Lower leg skin (tissue), 3 donors: Measurements from ENCODE around the gene PAIP2.

Source experiments
- POLR2A ChIP-seq, 2 donors: fragments of 450-650 bp; IDR thresholded peaks; one replicate each; pipeline ENCODE4 v1.6.1; 2016 to 2017; ENCODE audit warnings: antibody characterized with exemption in 2 of 2, mild to moderate bottlenecking in 1 of 2, moderate library complexity in 1 of 2
- TF ChIP-seq, protein P1 (sequence below), 3 donors: fragments of 450-650 bp; IDR thresholded peaks; one replicate each; pipeline ENCODE4 v1.5.1; 2016; ENCODE audit warnings: antibody characterized with exemption in 3 of 3, mild to moderate bottlenecking in 3 of 3, moderate library complexity in 2 of 3

DNA sequence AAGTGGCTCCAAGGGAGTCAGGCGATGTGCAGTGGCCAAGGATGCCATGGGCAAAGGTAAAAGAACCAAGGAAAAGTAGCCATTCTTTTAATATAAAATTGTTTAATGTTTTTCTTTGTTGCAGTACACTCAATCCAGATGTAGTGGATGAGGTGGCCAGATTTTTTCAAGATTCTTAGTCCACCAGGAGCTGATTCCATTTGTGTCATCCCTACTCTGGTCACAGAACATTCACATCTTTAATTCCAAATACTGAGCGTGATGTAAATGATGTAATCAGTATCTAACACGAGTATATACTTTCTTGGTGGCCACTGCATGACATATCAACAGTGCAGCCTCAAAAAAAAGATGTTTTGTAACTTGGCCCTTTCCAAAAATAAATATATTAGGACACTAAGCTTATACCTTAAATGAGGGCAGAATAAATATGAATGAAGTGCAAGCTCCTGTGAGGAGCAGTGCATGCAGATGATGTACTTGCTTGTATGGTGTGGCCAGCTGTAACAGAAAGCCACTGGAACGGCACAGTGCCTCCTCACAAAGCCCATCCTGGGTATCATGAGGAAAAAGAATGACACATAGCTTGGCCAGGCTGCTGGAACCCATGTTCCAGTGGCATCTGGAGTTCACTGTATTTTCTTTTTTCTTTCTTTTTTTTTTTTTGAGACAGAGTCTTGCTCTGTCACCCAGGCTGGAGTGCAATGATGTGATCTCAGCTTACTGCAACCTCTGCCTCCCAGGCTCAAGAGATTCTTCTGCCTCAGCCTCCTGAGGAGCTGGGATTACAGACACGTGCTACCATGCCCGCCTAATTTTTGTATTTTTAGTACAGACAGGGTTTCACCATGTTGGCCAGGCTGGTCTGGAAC, 68.7 kb downstream of the PAIP2 start:
- no peak for TF ChIP-seq POLR2A (IDR thresholded peaks at IDR 0.05)
- TF ChIP-seq, protein P1, sequence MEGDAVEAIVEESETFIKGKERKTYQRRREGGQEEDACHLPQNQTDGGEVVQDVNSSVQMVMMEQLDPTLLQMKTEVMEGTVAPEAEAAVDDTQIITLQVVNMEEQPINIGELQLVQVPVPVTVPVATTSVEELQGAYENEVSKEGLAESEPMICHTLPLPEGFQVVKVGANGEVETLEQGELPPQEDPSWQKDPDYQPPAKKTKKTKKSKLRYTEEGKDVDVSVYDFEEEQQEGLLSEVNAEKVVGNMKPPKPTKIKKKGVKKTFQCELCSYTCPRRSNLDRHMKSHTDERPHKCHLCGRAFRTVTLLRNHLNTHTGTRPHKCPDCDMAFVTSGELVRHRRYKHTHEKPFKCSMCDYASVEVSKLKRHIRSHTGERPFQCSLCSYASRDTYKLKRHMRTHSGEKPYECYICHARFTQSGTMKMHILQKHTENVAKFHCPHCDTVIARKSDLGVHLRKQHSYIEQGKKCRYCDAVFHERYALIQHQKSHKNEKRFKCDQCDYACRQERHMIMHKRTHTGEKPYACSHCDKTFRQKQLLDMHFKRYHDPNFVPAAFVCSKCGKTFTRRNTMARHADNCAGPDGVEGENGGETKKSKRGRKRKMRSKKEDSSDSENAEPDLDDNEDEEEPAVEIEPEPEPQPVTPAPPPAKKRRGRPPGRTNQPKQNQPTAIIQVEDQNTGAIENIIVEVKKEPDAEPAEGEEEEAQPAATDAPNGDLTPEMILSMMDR (IDR thresholded peaks at IDR 0.05), result no peak
